DOHH2 (cell line): Measurements from ENCODE around the gene PDIA2.

Source experiments
- CTCF ChIP-seq: fragments of 200-600 bp; sonication (generic); IDR thresholded peaks from one replicate; pipeline ENCODE4 v1.5.1; 2014; ENCODE audit warnings: antibody characterized with exemption, mild to moderate bottlenecking, low read depth, low read length; ENCODE audit not compliant: poor library complexity, severe bottlenecking
- EZH2phosphoT487 ChIP-seq: fragments of 200-600 bp; sonication (generic); IDR thresholded peaks from 2 replicates; pipeline ENCODE4 v1.6.1; 2017; ENCODE audit warnings: borderline replicate concordance, mild to moderate bottlenecking, antibody characterized with exemption, low read length, moderate library complexity, mixed read lengths

GRCh38 chr16:239948-240277 is 43.1 kb upstream of the PDIA2 start:
- TF ChIP-seq CTCF (no peak), EZH2phosphoT487 (no peak)
